GM21360 (cell line): Measurements from ENCODE around the gene CXCR2.
A peak's percentile ranks its signal among the peaks of the same experiment; 100 is the strongest.
"Not testable (repeated sequence)": the region's sequence is repeated elsewhere in the genome, so short reads cannot be mapped to it uniquely, and the experiment has no call there.

ENCODE experiments used
- ATAC-seq: cut with Tn5 transposase; IDR thresholded peaks from one replicate; pipeline ENCODE4 v1.9.1; 2021; ENCODE audit warnings: mild to moderate bottlenecking, moderate library complexity; ENCODE audit not compliant: unreplicated experiment

Gene CXCR2

GRCh38 chr2:218129458-218130135 lies 3.8 kb downstream of the CXCR2 start:
- ATAC-seq = no peak

- no peak for ATAC-seq
Observed at GRCh38 chr2:218130377-218130776, 4.5 kb downstream of the CXCR2 start.

GRCh38 chr2:218130822-218131221 lies 5.0 kb downstream of the CXCR2 start:
- ATAC-seq = no peak

- ATAC-seq = no peak
Observed at GRCh38 chr2:218137514-218137913, 11.7 kb downstream of the CXCR2 start.

GRCh38 chr2:218138047-218138446 lies 12.2 kb downstream of the CXCR2 start:
- no peak for ATAC-seq

GRCh38 chr2:218145124-218145523 lies 19.3 kb downstream of the CXCR2 start:
- no peak for ATAC-seq

- no peak for ATAC-seq
Observed at GRCh38 chr2:218146056-218146455, 20.2 kb downstream of the CXCR2 start.

GRCh38 chr2:218149098-218149497 lies 23.3 kb downstream of the CXCR2 start:
- no peak for ATAC-seq

GRCh38 chr2:218149848-218150440 lies 24.1 kb downstream of the CXCR2 start:
- no peak for ATAC-seq

- ATAC-seq = no peak
Observed at GRCh38 chr2:218152172-218152571, 26.3 kb downstream of the CXCR2 start.

- no peak for ATAC-seq
Observed at GRCh38 chr2:218152777-218153176, 26.9 kb downstream of the CXCR2 start.

GRCh38 chr2:218155953-218156479 lies 30.2 kb downstream of the CXCR2 start:
- ATAC-seq = no peak

- ATAC-seq = no peak
Observed at GRCh38 chr2:218161644-218162043, 35.8 kb downstream of the CXCR2 start.

- ATAC-seq = no peak
Observed at GRCh38 chr2:218162814-218163213, 37.0 kb downstream of the CXCR2 start.

GRCh38 chr2:218166791-218167190 lies 41.0 kb downstream of the CXCR2 start, which contains the start of gene CXCR1:
TSS of gene CXCR1 (minus strand) at chr2:218166962. CDS start at chr2:218165211, 1,751 bp downstream.
- no peak for ATAC-seq

- no peak for ATAC-seq
Observed at GRCh38 chr2:218168016-218168415, 42.2 kb downstream of the CXCR2 start.

- peak; percentile 54 for ATAC-seq
Observed at GRCh38 chr2:218168635-218169462, 43.0 kb downstream of the CXCR2 start.

GRCh38 chr2:218169757-218170546 lies 44.1 kb downstream of the CXCR2 start:
- no peak for ATAC-seq

GRCh38 chr2:218171744-218172143 lies 45.9 kb downstream of the CXCR2 start:
- not testable (repeated sequence) for ATAC-seq

GRCh38 chr2:218172845-218173244 lies 47.0 kb downstream of the CXCR2 start:
- ATAC-seq = no peak

- ATAC-seq = no peak
Observed at GRCh38 chr2:218179782-218180181, 54.0 kb downstream of the CXCR2 start.
